H1 (cell line): ENCODE data around the gene ARHGAP5. TPM values are rescaled to one million over a fixed set of nuclear protein-coding genes. Genes with fewer than 3 reads are reported as not detected.

Experiments used
- CTCF ChIA-PET: fragments of 300-600 bp; sonication (Branson Sonifier 250); formaldehyde crosslinking; loops from one replicate; lab custom pipeline; 2021; ENCODE audit not compliant: partially characterized antibody; lab: Charles Lee
- POLR2A ChIA-PET: fragments of 300-600 bp; sonication (Branson Sonifier 250); formaldehyde crosslinking; loops from one replicate; lab custom pipeline; 2021; ENCODE audit warnings: inconsistent platforms; ENCODE audit not compliant: partially characterized antibody; lab: Charles Lee
- DNase-seq, 2 experiments: peaks; one replicate each; pipeline versions ENCODE4 v3.0.0 to v3.0.0-alpha.2; 2010 to 2022; ENCODE audit warnings: low spot score in 2 of 2, low read depth in 1 of 2, mixed read lengths in 1 of 2
- FAIRE-seq: peaks from 2 replicates; lab custom pipeline; 2011; peaks lifted over from hg19 to GRCh38; lab: Jason Lieb, UNC
- H2AFZ ChIP-seq: 2 replicates; pipeline ENCODE4 v1.8.1; 2012; ENCODE audit warnings: low read length, inconsistent platforms
- H2AK5ac ChIP-seq: 2 replicates; pipeline ENCODE4 v1.6.1; 2013; ENCODE audit warnings: low read depth, low read length
- H2BK120ac ChIP-seq: replicated peaks from 2 replicates; pipeline ENCODE3; 2013; ENCODE audit warnings: low read depth, low read length, inconsistent platforms
- H2BK12ac ChIP-seq: 2 replicates; pipeline ENCODE4 v1.6.1; 2013; ENCODE audit warnings: low read depth, low read length
- H2BK15ac ChIP-seq: 2 replicates; pipeline ENCODE4 v1.6.1; 2013; ENCODE audit warnings: low read length
- H2BK20ac ChIP-seq: 2 replicates; pipeline ENCODE4 v1.6.1; 2013; ENCODE audit warnings: low read length
- H2BK5ac ChIP-seq: 2 replicates; pipeline ENCODE4 v1.6.1; 2013; ENCODE audit warnings: low read depth, low read length
- H3K14ac ChIP-seq: 2 replicates; pipeline ENCODE4 v1.6.1; 2013; ENCODE audit warnings: inconsistent platforms; ENCODE audit not compliant: insufficient read length
- H3K18ac ChIP-seq: 2 replicates; pipeline ENCODE4 v1.6.1; 2013; ENCODE audit warnings: low read length; ENCODE audit errors: extremely low read depth
- H3K23ac ChIP-seq: 2 replicates; pipeline ENCODE4 v1.6.1; 2013; ENCODE audit warnings: inconsistent platforms; ENCODE audit not compliant: insufficient read length
- H3K23me2 ChIP-seq: 2 replicates; pipeline ENCODE4 v1.6.1; 2013; ENCODE audit warnings: low read depth, low read length
- H3K27ac ChIP-seq: 2 replicates; pipeline ENCODE4 v1.6.1; 2011; ENCODE audit warnings: low read depth, low read length, inconsistent platforms
- H3K27me3 ChIP-seq, 4 experiments: replicated peaks in 1 of 4; 1 replicate in 1 of 4; 2 replicates in 3 of 4; pipeline versions ENCODE4 v1.6.1 to v1.8.1; 2011 to 2013; ENCODE audit warnings: low read length in 3 of 4, mild to moderate bottlenecking in 3 of 4, inconsistent platforms in 2 of 4, mixed read lengths in 2 of 4, moderate library complexity in 1 of 4; ENCODE audit not compliant: control insufficient read depth in 3 of 4, insufficient read depth in 3 of 4; ENCODE audit errors: extremely low read depth in 1 of 4
- H3K36me3 ChIP-seq, 4 experiments: 2 replicates each; pipeline versions ENCODE4 v1.6.1 to v1.8.1; 2011 to 2013; ENCODE audit warnings: mild to moderate bottlenecking in 4 of 4, low read length in 3 of 4, moderate library complexity in 2 of 4, control low read depth in 1 of 4, inconsistent platforms in 1 of 4; ENCODE audit not compliant: insufficient read depth in 4 of 4, control insufficient read depth in 2 of 4
- H3K4ac ChIP-seq: replicated peaks from 2 replicates; pipeline ENCODE3; 2013; ENCODE audit warnings: low read length, low read depth, mixed read lengths, inconsistent platforms; ENCODE audit not compliant: insufficient read length
- H3K4me1 ChIP-seq, 4 experiments: replicated peaks in 1 of 4; 1 replicate in 1 of 4; 2 replicates in 3 of 4; pipeline versions ENCODE4 v1.6.1 to v1.8.1; 2011 to 2013; ENCODE audit warnings: low read length in 3 of 4, inconsistent platforms in 2 of 4, mixed read lengths in 1 of 4; ENCODE audit not compliant: insufficient read depth in 4 of 4, control insufficient read depth in 3 of 4
- H3K4me2 ChIP-seq, 2 experiments: 2 replicates each; pipeline versions ENCODE4 v1.6.1 to v1.8.1; 2011 to 2013; ENCODE audit warnings: low read depth in 2 of 2, low read length in 2 of 2, control low read depth in 1 of 2, inconsistent platforms in 1 of 2, mild to moderate bottlenecking in 1 of 2; ENCODE audit not compliant: insufficient read depth in 1 of 2
- H3K4me3 ChIP-seq, 4 experiments: fragments of 200-600, 300-600 bp in 1 of 4; sonication (generic), shearing (Covaris generic), sonication (Bioruptor Twin) in 1 of 4; 2 replicates each; pipeline versions ENCODE4 v1.5.1 to v1.8.1; 2011 to 2016; ENCODE audit warnings: low read length in 4 of 4, low read depth in 3 of 4, control low read depth in 2 of 4, inconsistent platforms in 2 of 4, mild to moderate bottlenecking in 2 of 4, mixed read lengths in 1 of 4, moderate library complexity in 1 of 4; ENCODE audit not compliant: insufficient read depth in 2 of 4; ENCODE audit errors: extremely low read depth in 1 of 4
- H3K56ac ChIP-seq: replicated peaks from 2 replicates; pipeline ENCODE3; 2013; ENCODE audit warnings: low read depth, mild to moderate bottlenecking, mixed read lengths, low read length, inconsistent platforms; ENCODE audit not compliant: insufficient read length
- H3K79me1 ChIP-seq: 2 replicates; pipeline ENCODE4 v1.6.1; 2013; ENCODE audit warnings: low read depth, low read length, control low read depth
- H3K79me2 ChIP-seq, 2 experiments: 2 replicates each; pipeline versions ENCODE4 v1.6.1 to v1.8.1; 2012 to 2013; ENCODE audit warnings: low read length in 2 of 2, mild to moderate bottlenecking in 2 of 2, inconsistent platforms in 1 of 2; ENCODE audit not compliant: insufficient read depth in 2 of 2, control insufficient read depth in 1 of 2
- H3K9ac ChIP-seq, 4 experiments: replicated peaks in 1 of 4; 1 replicate in 1 of 4; 2 replicates in 3 of 4; pipeline versions ENCODE4 v1.6.1 to v1.8.1; 2011 to 2013; ENCODE audit warnings: low read depth in 3 of 4, low read length in 3 of 4, control low read depth in 2 of 4, mild to moderate bottlenecking in 2 of 4, moderate library complexity in 2 of 4, inconsistent platforms in 1 of 4; ENCODE audit errors: extremely low read depth in 1 of 4
- H3K9me3 ChIP-seq, 2 experiments: 2 replicates each; pipeline versions ENCODE4 v1.6.1 to v1.8.1; 2012 to 2013; ENCODE audit warnings: mild to moderate bottlenecking in 2 of 2, moderate library complexity in 2 of 2, control low read depth in 1 of 2, inconsistent platforms in 1 of 2, low read depth in 1 of 2, low read length in 1 of 2, mixed read lengths in 1 of 2; ENCODE audit not compliant: insufficient read depth in 2 of 2
- H4K20me1 ChIP-seq, 2 experiments: replicated peaks in 1 of 2; 2 replicates each; pipeline versions ENCODE3 to v1.8.1; 2011 to 2013; ENCODE audit warnings: inconsistent platforms in 2 of 2, low read length in 2 of 2, mild to moderate bottlenecking in 1 of 2; ENCODE audit not compliant: insufficient read depth in 2 of 2, control insufficient read depth in 1 of 2
- H4K5ac ChIP-seq: 2 replicates; pipeline ENCODE4 v1.6.1; 2013; ENCODE audit warnings: low read length, low read depth, mixed read lengths, inconsistent platforms; ENCODE audit not compliant: insufficient read length
- H4K8ac ChIP-seq: 2 replicates; pipeline ENCODE4 v1.8.0; 2013; ENCODE audit warnings: mild to moderate bottlenecking, moderate library complexity, low read length, inconsistent platforms; ENCODE audit not compliant: insufficient read depth; ENCODE audit errors: extremely low read depth
- H4K91ac ChIP-seq: replicated peaks from 2 replicates; pipeline ENCODE3; 2013; ENCODE audit warnings: low read length, mixed read lengths, inconsistent platforms; ENCODE audit not compliant: insufficient read length
- BRCA1 ChIP-seq: IDR thresholded peaks from 2 replicates; pipeline ENCODE4 v1.6.1; 2012; ENCODE audit warnings: low read depth, low read length, improper control_type of control experiment
- CBX5 ChIP-seq: fragments of 300-800, 300-1000 bp; sonication (generic); IDR thresholded peaks from 2 replicates; pipeline ENCODE4 v1.7.1; 2016; ENCODE audit warnings: antibody characterized with exemption, low read length, low read depth
- EGR1 ChIP-seq: IDR thresholded peaks from 2 replicates; pipeline ENCODE4 v1.6.1; 2011; ENCODE audit warnings: low read depth, low read length, borderline replicate concordance
- FOSL1 ChIP-seq: IDR thresholded peaks from 2 replicates; pipeline ENCODE4 v1.6.1; 2011; ENCODE audit warnings: mild to moderate bottlenecking, low read depth, low read length, moderate library complexity; ENCODE audit not compliant: insufficient read depth
- GABPA ChIP-seq: IDR thresholded peaks from 2 replicates; pipeline ENCODE4 v1.6.1; 2011; ENCODE audit warnings: mild to moderate bottlenecking, low read length, moderate library complexity, borderline replicate concordance; ENCODE audit not compliant: insufficient read depth
- KDM1A ChIP-seq: fragments of 200-600, 300-600 bp; sonication (generic); IDR thresholded peaks from 2 replicates; pipeline ENCODE4 v1.7.1; 2016; ENCODE audit warnings: mild to moderate bottlenecking, low read length, borderline replicate concordance
- KDM5A ChIP-seq: fragments of 200-600 bp; IDR thresholded peaks from 2 replicates; pipeline ENCODE4 v1.7.1; 2012; ENCODE audit warnings: mild to moderate bottlenecking, low read length, inconsistent platforms, mixed read lengths
- POLR2A ChIP-seq, 2 experiments: IDR thresholded peaks; 1 replicate in 1 of 2; 2 replicates in 1 of 2; pipeline ENCODE4 v1.6.1; 2011; ENCODE audit warnings: low read depth in 2 of 2, low read length in 2 of 2, mild to moderate bottlenecking in 2 of 2; ENCODE audit errors: control extremely low read depth in 1 of 2
- POU5F1 ChIP-seq: IDR thresholded peaks from 2 replicates; pipeline ENCODE4 v1.6.1; 2011; ENCODE audit warnings: low read depth, mild to moderate bottlenecking, low read length, moderate library complexity
- RFX5 ChIP-seq: IDR thresholded peaks from 2 replicates; pipeline ENCODE4 v1.6.1; 2011; ENCODE audit warnings: low read depth, low read length, improper control_type of control experiment, borderline replicate concordance
- RNF2 ChIP-seq: fragments of 200-900, 300-1000 bp; sonication (generic); IDR thresholded peaks from 2 replicates; pipeline ENCODE4 v1.7.1; 2016; ENCODE audit warnings: borderline replicate concordance, low read depth, mild to moderate bottlenecking, antibody characterized with exemption, low read length; ENCODE audit not compliant: poor library complexity, severe bottlenecking; ENCODE audit errors: missing control alignments
- WGBS, 2 experiments: shearing (Covaris generic) in 1 of 2; methylation state at CpG; one replicate each; pipeline versions ENCODE4 v1.1.6 to v1.1.7; 2013 to 2015; ENCODE audit warnings: low lambda C conversion rate in 2 of 2, mixed read lengths in 2 of 2, inconsistent platforms in 1 of 2, low coverage in 1 of 2, missing lambda C conversion rate in 1 of 2; ENCODE audit not compliant: insufficient replicate concordance in 2 of 2, insufficient coverage in 1 of 2, insufficient read length in 1 of 2; ENCODE audit errors: extremely low coverage in 1 of 2, missing lambda C conversion rate in 1 of 2; 5-methylcytosine and 5-hydroxymethylcytosine counted together
- polyA plus RNA-seq, 7 experiments: library from polyadenylated mRNA; depleted of rRNA in 3 of 7; stranded (reverse) in 5 of 7; unstranded in 2 of 7; fragments of >200 nt in 5 of 7; fragments of 200-250 nt in 2 of 7; gene quantifications; 1 replicate in 5 of 7; 2 replicates in 1 of 7; 4 replicates in 1 of 7; pipeline versions ENCODE4 v1.2.1 to v1.2.3, GENCODE V29; 2011 to 2013; ENCODE audit warnings: missing spikeins in 2 of 7, mixed read lengths in 2 of 7
- total RNA-seq: library from RNA; stranded (reverse); fragmentation: NEBNext Ultra II Directional; extraction: Animal tissue kit (Norgen Biotek cat#: 25700); gene quantifications from 2 replicates; pipeline ENCODE4 v1.2.1, GENCODE V29; 2021
- TF ChIP-seq, protein P1 (sequence below), 3 experiments: IDR thresholded peaks; 1 replicate in 2 of 3; 2 replicates in 1 of 3; pipeline versions ENCODE4 v1.5.1 to v1.6.1; 2011; ENCODE audit warnings: low read length in 3 of 3, mild to moderate bottlenecking in 3 of 3, inconsistent platforms in 2 of 3, low read depth in 1 of 3, moderate library complexity in 1 of 3; ENCODE audit not compliant: insufficient read depth in 1 of 3; ENCODE audit errors: control extremely low read depth in 1 of 3

Gene ARHGAP5
- total and polyA plus RNA-seq, 2 of the 8 experiments (the other 6 are each of a cell fraction or from before 2014, with no cell fraction given), result 7.8 to 77.3 TPM

- DNase-seq (no peak), FAIRE-seq (no peak)
- no peak overlapping the region for H3K14ac ChIP-seq
- no peak overlapping the region for H2BK20ac ChIP-seq
- no peak overlapping the region for H3K23ac ChIP-seq
- H2BK120ac ChIP-seq, result no peak overlapping the region
- no peaks in the 10 kb centered on the region for H3K9me3 ChIP-seq
- no peak overlapping the region for H3K27ac ChIP-seq
- no peaks in the 10 kb centered on the region for H3K27me3 ChIP-seq
- H2BK12ac ChIP-seq, result no peak overlapping the region
- no peaks in the 10 kb centered on the region for H3K23me2 ChIP-seq
- no peaks in the 10 kb centered on the region for H3K79me1 ChIP-seq
- no peak overlapping the region for H3K9ac ChIP-seq
- CTCF ChIA-PET, result no interaction called here
- POLR2A ChIA-PET, result no interaction called here
- peaks cover 0 to 36% (median 3%) of the 10 kb centered on the region in 4 experiments; a peak in 3 of 8 replicates for H3K36me3 ChIP-seq
- H3K4me2 ChIP-seq, result no peak overlapping the region
- H3K4me1 ChIP-seq, result no peaks in the 10 kb centered on the region
- H2BK5ac ChIP-seq, result no peak overlapping the region
- H4K91ac ChIP-seq, result no peak overlapping the region
- H2AK5ac ChIP-seq, result no peak overlapping the region
- H2AFZ ChIP-seq, result no peak overlapping the region
- no peak overlapping the region for H3K56ac ChIP-seq
- H3K4ac ChIP-seq, result no peak overlapping the region
- H3K4me3 ChIP-seq, result no peak overlapping the region
- WGBS, 2 experiments, result 100% methylated on average over 2 of the region's 2 CpGs; no CpG with 5 or more reads in 1 of the 2 experiments
- no peaks in the 10 kb centered on the region for H3K79me2 ChIP-seq
- H4K8ac ChIP-seq, result no peak overlapping the region
- no peak overlapping the region for H4K5ac ChIP-seq
- H4K20me1 ChIP-seq, result no peaks in the 10 kb centered on the region
- H3K18ac ChIP-seq, result no peak overlapping the region
- H2BK15ac ChIP-seq, result no peak overlapping the region
- TF ChIP-seq KDM1A (no peak), FOSL1 (no peak), POLR2A (IDR thresholded peaks at IDR 0.05; ENCODE audit: control extremely low read depth in 1 of 2, low read depth in 2 of 2, low read length in 2 of 2) (no peak), EGR1 (no peak), GABPA (no peak), BRCA1 (no peak), RNF2 (no peak), CBX5 (no peak), RFX5 (no peak), POU5F1 (no peak), KDM5A (no peak)
- TF ChIP-seq, protein P1, sequence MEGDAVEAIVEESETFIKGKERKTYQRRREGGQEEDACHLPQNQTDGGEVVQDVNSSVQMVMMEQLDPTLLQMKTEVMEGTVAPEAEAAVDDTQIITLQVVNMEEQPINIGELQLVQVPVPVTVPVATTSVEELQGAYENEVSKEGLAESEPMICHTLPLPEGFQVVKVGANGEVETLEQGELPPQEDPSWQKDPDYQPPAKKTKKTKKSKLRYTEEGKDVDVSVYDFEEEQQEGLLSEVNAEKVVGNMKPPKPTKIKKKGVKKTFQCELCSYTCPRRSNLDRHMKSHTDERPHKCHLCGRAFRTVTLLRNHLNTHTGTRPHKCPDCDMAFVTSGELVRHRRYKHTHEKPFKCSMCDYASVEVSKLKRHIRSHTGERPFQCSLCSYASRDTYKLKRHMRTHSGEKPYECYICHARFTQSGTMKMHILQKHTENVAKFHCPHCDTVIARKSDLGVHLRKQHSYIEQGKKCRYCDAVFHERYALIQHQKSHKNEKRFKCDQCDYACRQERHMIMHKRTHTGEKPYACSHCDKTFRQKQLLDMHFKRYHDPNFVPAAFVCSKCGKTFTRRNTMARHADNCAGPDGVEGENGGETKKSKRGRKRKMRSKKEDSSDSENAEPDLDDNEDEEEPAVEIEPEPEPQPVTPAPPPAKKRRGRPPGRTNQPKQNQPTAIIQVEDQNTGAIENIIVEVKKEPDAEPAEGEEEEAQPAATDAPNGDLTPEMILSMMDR (IDR thresholded peaks at IDR 0.05; ENCODE audit: control extremely low read depth in 1 of 3, insufficient read depth in 1 of 3, low read depth in 1 of 3, low read length in 3 of 3), result no peak
Measured at GRCh38 chr14:32150392-32150791, 73.3 kb downstream of the ARHGAP5 start.
